GM10847 (cell line): ENCODE data around the gene HTT.

Experiments used
- POLR2A ChIP-seq: IDR thresholded peaks from 2 replicates; pipeline ENCODE4 v1.6.1; 2011; ENCODE audit not compliant: insufficient read length; ENCODE audit errors: extremely low read depth

The HTT gene

GRCh38 chr4:3174371-3175338, 100.2 kb downstream of the HTT start:
- no peak for TF ChIP-seq POLR2A

GRCh38 chr4:3176367-3177229, 102.1 kb downstream of the HTT start:
- TF ChIP-seq POLR2A: no peak

- TF ChIP-seq POLR2A: no peak
These were observed 102.9 kb downstream of the HTT start for GRCh38 chr4:3177426-3177825.

GRCh38 chr4:3177905-3178304, 103.4 kb downstream of the HTT start:
- TF ChIP-seq POLR2A: no peak

GRCh38 chr4:3178351-3178750, 103.9 kb downstream of the HTT start:
- no peak for TF ChIP-seq POLR2A

- no peak for TF ChIP-seq POLR2A
These were observed 104.7 kb downstream of the HTT start for GRCh38 chr4:3179126-3179706.

- TF ChIP-seq POLR2A: no peak
These were observed 108.5 kb downstream of the HTT start for GRCh38 chr4:3183008-3183407.

- no peak for TF ChIP-seq POLR2A
These were observed 110.2 kb downstream of the HTT start for GRCh38 chr4:3184725-3185124.

GRCh38 chr4:3186609-3187008, 112.1 kb downstream of the HTT start:
- no peak for TF ChIP-seq POLR2A

- no peak for TF ChIP-seq POLR2A
These were observed 113.6 kb downstream of the HTT start for GRCh38 chr4:3188118-3188517.

- TF ChIP-seq POLR2A: no peak
These were observed 115.0 kb downstream of the HTT start for GRCh38 chr4:3189459-3189858.

GRCh38 chr4:3190549-3190948, 116.1 kb downstream of the HTT start:
- no peak for TF ChIP-seq POLR2A

GRCh38 chr4:3192188-3192587, 117.7 kb downstream of the HTT start:
- TF ChIP-seq POLR2A: no peak

- TF ChIP-seq POLR2A: no peak
These were observed 118.3 kb downstream of the HTT start for GRCh38 chr4:3192827-3193226.

- TF ChIP-seq POLR2A: no peak
These were observed 119.2 kb downstream of the HTT start for GRCh38 chr4:3193531-3194203.
